Stomach (tissue), 9 donors: ENCODE measurements around the gene CRIP2. TPM values are rescaled to one million over a fixed set of nuclear protein-coding genes. Genes with fewer than 3 reads are reported as not detected.

Source experiments
- DNase-seq, 2 donors: peaks; one replicate each; pipeline versions ENCODE4 v3.0.0 to v3.0.0-alpha.2; 2013 to 2019
- H3K27ac ChIP-seq, 5 donors: fragments of 200-600 bp in 4 of 5; sonication (generic) in 4 of 5; one replicate each; pipeline ENCODE4 v1.5.1; 2013 to 2019; ENCODE audit warnings: mild to moderate bottlenecking in 1 of 5, moderate library complexity in 1 of 5
- H3K27me3 ChIP-seq, 3 donors: fragments of 200-600 bp; sonication (generic); one replicate each; pipeline ENCODE4 v1.5.1; 2017 to 2019; ENCODE audit warnings: mixed run types in 1 of 3
- H3K36me3 ChIP-seq, 4 donors: fragments of 200-600 bp; sonication (generic); 1 replicate in 3 of 4; 2 replicates in 1 of 4; pipeline ENCODE4 v1.5.1; 2016 to 2019
- H3K4me1 ChIP-seq, 4 donors: fragments of 200-600 bp; sonication (generic); one replicate each; pipeline ENCODE4 v1.5.1; 2016 to 2019
- H3K4me3 ChIP-seq, 4 donors: fragments of 200-600 bp; sonication (generic) in 3 of 4; one replicate each; pipeline ENCODE4 v1.5.1; 2016 to 2019; ENCODE audit warnings: mild to moderate bottlenecking in 1 of 4
- H3K9me3 ChIP-seq, 4 donors: fragments of 200-600 bp; sonication (generic); one replicate each; pipeline ENCODE4 v1.5.1; 2016 to 2019
- CTCF ChIP-seq, 7 experiments: fragments of 450-650 bp in 4 of 7; fragments of 200-600 bp in 3 of 7; sonication (generic) in 3 of 7; IDR thresholded peaks; one replicate each; pipeline ENCODE4 v1.5.1; 2016 to 2019; ENCODE audit warnings: antibody characterized with exemption in 7 of 7, control low read depth in 2 of 7, mild to moderate bottlenecking in 1 of 7
- EP300 ChIP-seq: sonication (generic); formaldehyde crosslinking; IDR thresholded peaks from one replicate; pipeline ENCODE4 v1.6.1; 2017; ENCODE audit warnings: antibody characterized with exemption
- POLR2A ChIP-seq, 4 donors: fragments of 450-650 bp; IDR thresholded peaks; one replicate each; pipeline ENCODE4 v1.6.1; 2016; ENCODE audit warnings: antibody characterized with exemption in 4 of 4, control low read depth in 2 of 4, mild to moderate bottlenecking in 1 of 4, moderate library complexity in 1 of 4
- POLR2AphosphoS5 ChIP-seq, 3 donors: sonication (generic); formaldehyde crosslinking; IDR thresholded peaks; one replicate each; pipeline ENCODE4 v1.6.1; 2016; ENCODE audit warnings: antibody characterized with exemption in 3 of 3
- WGBS, 5 donors: extraction: QIAGEN DNeasy Blood & Tissue Kit in 3 of 5; methylation state at CpG; one replicate each; pipeline versions ENCODE4 v1.1.5 to v1.1.7; 2013 to 2018; 5-methylcytosine and 5-hydroxymethylcytosine counted together
- intact Hi-C: fragments of 100-400 bp; cut with DNase I; formaldehyde crosslinking; loops from one replicate; pipeline ENCODE4 v1.15.1; 2023; ENCODE audit warnings: low total_unique reads
- polyA plus RNA-seq, 3 donors: library from polyadenylated mRNA; stranded (reverse); fragments of 200-250 nt; gene quantifications; one replicate each; pipeline ENCODE4 v1.2.3, GENCODE V29; 2013
- total RNA-seq, 5 donors: library from RNA; depleted of rRNA; stranded (reverse); fragments of >200 nt; gene quantifications; one replicate each; pipeline versions ENCODE4 v1.1.0 to v1.2.3, GENCODE V29; 2014 to 2016
- donor health status: healthy with polysubstance abuse.
- donor health status: Bipolar disorder and iron deficiency.
- donor health status: healthy.

Gene CRIP2
- total and polyA plus RNA-seq, 8 donors = 36.0 to 135 (median 74.5) TPM

DNA sequence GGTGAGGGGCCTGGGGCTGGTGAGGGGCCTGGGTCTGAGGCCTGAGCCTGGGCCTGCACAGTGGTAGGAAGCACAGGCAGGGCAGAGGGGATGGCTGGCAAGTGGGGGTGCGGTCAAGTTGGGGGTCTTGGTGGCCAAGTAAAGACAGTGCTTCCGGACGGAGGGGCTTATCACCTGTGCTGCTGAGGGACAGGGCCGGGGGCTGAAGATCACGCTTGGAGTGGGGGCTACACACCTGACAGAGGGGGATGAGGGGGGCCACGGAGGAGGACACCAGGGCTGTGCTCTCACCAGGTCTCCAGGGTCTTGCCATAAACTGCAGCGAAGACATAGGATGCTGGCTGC is 28.6 kb downstream of the CRIP2 start:
- Histone ChIP-seq H3K4me1 (no peaks in the 10 kb centered on the region), H3K27ac (no peak overlapping the region), H3K36me3 (peaks cover 0 to 9% (median 0%) of the 10 kb centered on the region in 4 donors), H3K27me3 (peaks cover 0 to 10% (median 6%) of the 10 kb centered on the region in 3 donors), H3K4me3 (no peak overlapping the region), H3K9me3 (no peaks in the 10 kb centered on the region)
- 73 to 88% (median 82%) methylated on average over 7 of the region's 7 CpGs for WGBS, 5 donors
- TF ChIP-seq CTCF (IDR thresholded peaks at IDR 0.05) (no peak), EP300 (no peak), POLR2AphosphoS5 (IDR thresholded peaks at IDR 0.05) (no peak), POLR2A (IDR thresholded peaks at IDR 0.05) (no peak)
- DNase-seq = no peak
- intact Hi-C loops = loop anchor here (10.0 kb wide), 1 partner anchor 118 kb away; no protein-coding TSS in a partner anchor

- 68 to 74% (median 70%) methylated on average over 22 to 29 of the region's 29 CpGs for WGBS, 5 donors
- Histone ChIP-seq H3K36me3 (peaks cover 0 to under 1% (median 0%) of the 10 kb centered on the region in 4 donors), H3K4me3 (no peak overlapping the region), H3K27me3 (peaks cover 0 to 18% (median 12%) of the 10 kb centered on the region in 3 donors), H3K4me1 (no peaks in the 10 kb centered on the region), H3K27ac (no peak overlapping the region), H3K9me3 (no peaks in the 10 kb centered on the region)
- DNase-seq = no peak
- intact Hi-C loops = loop anchor here (10.0 kb wide), 1 partner anchor 119 kb away; no protein-coding TSS in a partner anchor
- no peak for TF ChIP-seq CTCF (IDR thresholded peaks at IDR 0.05)
- no peak for TF ChIP-seq EP300
- TF ChIP-seq POLR2AphosphoS5 (IDR thresholded peaks at IDR 0.05) = no peak
Observed at GRCh38 chr14:105503935-105504692, 29.5 kb downstream of the CRIP2 start.

DNA sequence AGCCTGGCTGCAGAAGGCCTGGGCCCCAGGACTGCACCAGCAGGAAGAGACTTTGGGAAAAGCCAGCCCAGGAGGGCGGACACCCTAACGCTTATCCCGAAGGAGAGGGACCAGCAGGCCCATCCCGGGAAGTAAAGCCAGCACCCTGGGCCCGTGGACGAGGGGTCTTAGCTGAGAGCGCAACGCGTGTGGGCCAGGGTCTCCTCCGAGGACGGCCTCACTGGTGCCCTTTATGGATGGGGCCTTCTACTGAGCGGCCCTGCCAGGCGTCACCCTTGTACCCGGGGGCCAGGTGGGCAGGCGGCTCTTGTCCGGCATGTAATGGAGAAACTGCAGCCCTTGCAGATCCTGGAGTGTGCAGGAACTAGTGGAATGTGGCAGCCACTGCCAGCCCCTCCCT is 30.5 kb downstream of the CRIP2 start:
- H3K9me3 ChIP-seq = no peaks in the 10 kb centered on the region
- intact Hi-C loops = loop anchor here (10.0 kb wide), 1 partner anchor 120 kb away; no protein-coding TSS in a partner anchor
- H3K36me3 ChIP-seq = no peaks in the 10 kb centered on the region
- DNase-seq = no peak
- 87 to 92% (median 89%) methylated on average over 15 to 16 of the region's 16 CpGs for WGBS, 5 donors
- no peak overlapping the region for H3K27ac ChIP-seq
- H3K27me3 ChIP-seq = peaks cover 0 to 26% (median 18%) of the 10 kb centered on the region in 3 donors
- H3K4me3 ChIP-seq = no peak overlapping the region
- no peaks in the 10 kb centered on the region for H3K4me1 ChIP-seq
- no peak for TF ChIP-seq POLR2AphosphoS5 (IDR thresholded peaks at IDR 0.05)
- TF ChIP-seq POLR2A (IDR thresholded peaks at IDR 0.05) = no peak
- no peak for TF ChIP-seq CTCF (IDR thresholded peaks at IDR 0.05)
- no peak for TF ChIP-seq EP300

GRCh38 chr14:105507247-105507646 is 32.6 kb downstream of the CRIP2 start:
- no peaks in the 10 kb centered on the region for H3K4me1 ChIP-seq
- no peak for DNase-seq
- TF ChIP-seq EP300 (no peak), POLR2AphosphoS5 (IDR thresholded peaks at IDR 0.05) (no peak), POLR2A (IDR thresholded peaks at IDR 0.05) (no peak), CTCF (IDR thresholded peaks at IDR 0.05) (no peak)
- peaks cover 0 to 48% (median 34%) of the 10 kb centered on the region in 3 donors for H3K27me3 ChIP-seq
- WGBS, 5 donors = 69 to 77% (median 71%) methylated on average over 17 of the region's 17 CpGs
- intact Hi-C loops = loop anchor here (10.0 kb wide), 1 partner anchor 122 kb away; no protein-coding TSS in a partner anchor
- H3K36me3 ChIP-seq = no peaks in the 10 kb centered on the region
- H3K27ac ChIP-seq = no peak overlapping the region
- H3K9me3 ChIP-seq = no peaks in the 10 kb centered on the region
- no peak overlapping the region for H3K4me3 ChIP-seq
